EL (cell line): Measurements from ENCODE around the gene GRK4.
"Not testable (repeated sequence)": the region's sequence is repeated elsewhere in the genome, so short reads cannot be mapped to it uniquely, and the experiment has no call there.

ENCODE experiments used
- DNase-seq: peaks from one replicate; pipeline ENCODE4 v3.0.0-alpha.2; 2016

Gene GRK4

DNA sequence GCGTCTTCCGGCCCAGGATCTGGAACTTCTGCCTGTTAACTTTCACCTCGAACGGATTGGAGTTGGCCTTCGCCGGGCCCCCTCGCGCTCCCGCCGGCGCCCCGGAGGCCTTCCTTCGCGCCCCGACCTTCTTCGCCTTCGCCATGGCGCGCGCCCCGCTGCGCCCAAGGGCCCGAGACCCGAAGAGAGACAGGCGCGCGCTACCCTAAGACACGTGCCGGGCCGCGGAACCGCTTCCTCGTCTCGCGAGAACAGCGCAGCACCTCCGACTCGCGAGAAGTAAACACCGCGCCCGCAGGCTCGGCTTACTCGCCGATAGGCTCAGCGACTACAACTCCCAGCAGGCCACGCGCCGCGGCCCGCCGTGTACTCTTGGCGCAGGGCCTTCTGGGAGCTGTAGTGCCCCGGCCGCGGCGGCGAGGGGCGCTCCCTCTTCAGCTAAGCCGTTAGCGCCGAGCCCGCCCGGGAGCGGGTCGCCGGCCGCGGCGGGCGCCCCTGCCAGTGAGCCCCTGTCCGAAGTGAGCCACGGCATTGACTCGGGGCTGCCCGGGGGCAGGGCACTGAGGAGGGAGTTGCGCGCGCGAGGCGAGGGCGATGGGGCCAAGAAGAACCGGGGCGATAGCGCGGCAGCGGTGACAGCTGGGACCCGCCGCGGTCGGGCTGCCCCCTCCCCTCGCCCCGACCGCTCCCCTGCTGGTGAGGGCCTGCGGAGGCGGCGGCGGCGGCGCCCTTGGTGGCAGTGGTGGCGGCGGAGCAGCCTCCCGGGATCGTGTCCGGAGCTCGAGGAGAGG, at the start of gene GRK4, which contains the start of gene NOP14:
Gene GRK4 (plus strand): TSS at position 397 of the 791 bp plus-strand sequence. CDS start 500 bp downstream, outside the sequence.
Gene NOP14 (minus strand): TSS at position 232 of the 791 bp plus-strand sequence. CDS start 87 bp downstream, at position 145.
- DNase-seq: peak; percentile 98

DNA sequence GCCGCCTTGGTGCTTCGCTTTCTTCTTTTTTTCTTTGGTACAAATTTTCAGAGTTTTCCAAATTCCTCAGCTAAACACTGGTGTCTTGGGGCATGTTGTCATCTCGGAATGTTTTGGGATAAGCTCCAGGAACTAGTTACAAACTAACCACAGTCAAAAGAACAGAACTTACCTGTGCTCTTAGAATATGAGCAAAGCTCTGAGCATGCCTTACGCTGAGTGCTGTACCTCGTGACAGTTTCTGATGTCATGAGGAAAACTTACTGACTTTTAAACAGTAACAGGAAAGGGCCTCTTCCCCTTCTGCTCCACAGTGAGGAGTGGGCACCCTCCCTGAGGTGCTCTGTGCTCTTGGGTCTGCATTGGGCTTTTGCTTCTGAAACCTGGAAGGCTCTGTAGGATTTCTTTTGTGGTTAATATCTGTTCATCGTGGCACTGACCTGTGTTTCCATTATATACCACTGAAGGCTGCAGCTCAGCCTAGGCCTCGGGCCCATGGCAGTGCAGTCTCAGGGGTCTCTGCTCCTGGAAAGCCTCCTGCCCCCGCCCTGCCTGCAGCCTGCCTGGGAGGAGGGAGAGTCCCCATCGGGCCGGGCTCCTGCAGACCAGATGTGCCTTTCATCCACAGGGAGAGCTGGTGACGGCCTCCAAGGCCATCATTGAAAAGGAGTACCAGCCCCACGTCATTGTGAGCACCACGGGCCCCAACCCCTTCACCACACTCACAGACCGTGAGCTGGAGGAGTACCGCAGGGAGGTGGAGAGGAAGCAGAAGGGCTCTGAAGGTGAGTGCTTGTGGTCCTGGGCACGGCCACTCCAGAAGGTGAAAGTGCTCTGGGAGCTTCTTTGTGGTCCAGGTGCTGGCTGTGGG, 48.9 kb upstream of the GRK4 start:
- DNase-seq: no peak

DNA sequence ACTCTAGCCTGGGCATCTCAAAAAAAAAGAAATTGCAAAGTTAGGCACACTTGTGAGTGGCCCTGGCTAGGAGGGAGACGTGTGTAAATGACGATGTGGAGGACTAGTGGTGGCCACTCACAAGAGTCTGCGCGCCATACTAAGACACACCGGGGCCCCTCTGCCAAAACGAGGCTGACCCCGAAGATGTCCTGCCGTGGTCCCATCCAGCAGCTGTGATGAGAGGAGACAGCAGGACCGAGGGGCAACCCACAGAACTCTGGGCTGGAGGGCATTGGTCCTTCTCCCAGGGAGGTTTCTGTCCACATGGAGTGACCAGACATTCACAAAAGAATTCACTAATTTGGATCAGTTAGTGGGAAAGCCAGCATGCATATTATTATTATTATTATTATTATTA, 47.6 kb upstream of the GRK4 start:
- DNase-seq: no peak

DNA sequence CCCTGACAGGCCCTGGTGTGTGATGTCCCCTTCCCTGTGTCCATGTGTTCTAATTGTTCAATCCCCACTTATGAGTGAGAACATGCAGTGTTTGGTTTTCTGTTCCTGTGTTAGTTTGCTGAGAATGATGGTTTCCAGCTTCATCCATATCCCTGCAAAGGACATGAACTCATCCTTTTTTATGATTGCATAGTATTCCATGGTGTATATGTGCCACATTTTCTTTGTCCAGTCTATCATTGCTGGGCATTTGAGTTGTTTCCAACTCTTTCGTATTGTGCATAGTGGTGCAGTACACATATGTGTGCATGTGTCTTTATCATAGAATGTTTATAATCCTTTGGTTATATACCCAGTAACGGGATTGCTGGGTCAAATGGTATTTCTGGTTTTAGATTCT, 46.7 kb upstream of the GRK4 start:
- not testable (repeated sequence) for DNase-seq

DNA sequence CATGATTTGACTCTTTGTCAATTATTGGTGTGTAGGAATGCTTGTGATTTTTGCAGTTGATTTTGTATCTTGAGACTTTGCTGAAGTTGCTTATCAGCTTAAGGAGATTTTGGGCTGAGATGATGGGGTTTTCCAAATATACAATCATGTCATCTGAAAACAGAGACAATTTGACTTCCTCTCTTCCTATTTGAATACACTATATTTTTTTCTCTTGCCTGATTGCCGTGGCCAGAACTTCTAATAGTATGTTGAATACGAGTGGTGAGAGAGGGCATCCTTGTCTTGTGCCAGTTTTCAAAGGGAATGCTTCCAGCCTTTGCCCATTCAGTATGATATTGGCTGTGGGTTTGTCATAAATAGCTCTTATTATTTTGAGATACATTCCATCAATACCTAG, 45.1 kb upstream of the GRK4 start:
- DNase-seq: not testable (repeated sequence)

DNA sequence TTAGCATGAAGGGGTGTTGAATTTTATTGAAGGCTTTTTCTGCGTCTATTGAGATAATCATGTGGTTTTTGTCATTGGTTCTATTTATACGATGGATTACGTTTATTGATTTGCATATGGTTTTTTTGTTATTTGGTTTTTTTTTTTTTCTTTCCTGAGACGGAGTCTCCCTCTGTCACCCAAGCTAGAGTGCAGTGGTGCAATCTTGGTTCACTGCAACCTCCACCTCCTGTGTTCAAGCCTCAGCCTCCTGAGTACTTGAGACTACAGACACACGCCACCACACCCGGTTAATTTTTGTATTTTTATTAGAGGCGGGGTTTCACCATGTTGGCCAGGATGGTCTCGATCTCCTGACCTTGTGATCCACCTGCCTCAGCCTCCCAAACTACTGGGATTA, 44.7 kb upstream of the GRK4 start:
- DNase-seq: not testable (repeated sequence)

DNA sequence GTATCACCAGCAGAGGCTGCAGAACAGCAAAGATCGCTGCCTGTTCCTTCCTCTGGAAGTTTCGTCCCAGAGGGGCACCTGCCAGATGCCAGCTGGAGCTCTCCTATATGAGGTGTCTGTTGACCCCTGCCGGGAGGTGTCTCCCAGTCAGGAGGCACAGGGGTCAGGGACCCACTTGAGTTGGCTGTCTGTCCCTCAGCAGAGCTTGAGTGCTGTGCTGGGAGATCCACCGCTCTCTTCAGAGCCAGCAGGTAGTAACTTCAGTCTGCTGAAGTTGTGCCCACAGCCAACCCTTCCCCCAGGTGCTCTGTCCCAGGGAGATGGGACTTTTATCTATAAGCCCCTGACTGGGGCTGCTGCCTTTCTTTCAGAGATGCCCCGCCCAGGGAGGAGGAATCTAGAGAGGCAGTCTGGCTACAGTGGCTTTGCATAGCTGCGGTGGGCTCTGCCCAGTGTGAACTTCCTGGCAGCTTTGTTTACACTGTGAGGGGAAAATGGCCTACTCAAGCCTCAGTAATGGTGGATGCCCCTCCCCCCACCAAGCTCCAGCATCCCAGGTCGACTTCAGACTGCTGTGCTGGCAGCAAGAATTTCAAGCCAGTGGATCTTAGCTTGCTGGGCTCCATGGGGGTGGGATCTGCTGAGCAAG, 40.8 kb upstream of the GRK4 start:
- peak; percentile 55 for DNase-seq

DNA sequence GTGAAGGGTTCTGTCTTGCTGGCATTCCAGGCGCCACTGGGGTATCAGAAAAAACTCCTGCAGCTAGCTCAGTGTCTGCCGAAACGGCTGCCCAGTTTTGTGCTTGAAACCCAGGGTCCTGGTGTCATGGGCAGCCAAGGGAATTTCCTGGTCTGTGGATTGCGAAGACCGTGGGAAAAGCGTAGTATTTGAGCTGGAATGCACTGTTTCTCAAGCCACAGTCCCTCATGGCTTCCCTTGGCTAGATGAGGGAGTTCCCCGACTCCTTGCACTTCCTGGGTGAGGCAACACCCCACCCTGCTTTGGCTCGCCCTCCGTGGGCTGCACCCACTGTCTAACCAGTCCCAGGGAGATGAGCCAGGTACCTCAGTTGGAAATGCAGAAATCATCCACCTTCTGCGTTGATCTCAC, 40.2 kb upstream of the GRK4 start:
- peak; percentile 34 for DNase-seq

DNA sequence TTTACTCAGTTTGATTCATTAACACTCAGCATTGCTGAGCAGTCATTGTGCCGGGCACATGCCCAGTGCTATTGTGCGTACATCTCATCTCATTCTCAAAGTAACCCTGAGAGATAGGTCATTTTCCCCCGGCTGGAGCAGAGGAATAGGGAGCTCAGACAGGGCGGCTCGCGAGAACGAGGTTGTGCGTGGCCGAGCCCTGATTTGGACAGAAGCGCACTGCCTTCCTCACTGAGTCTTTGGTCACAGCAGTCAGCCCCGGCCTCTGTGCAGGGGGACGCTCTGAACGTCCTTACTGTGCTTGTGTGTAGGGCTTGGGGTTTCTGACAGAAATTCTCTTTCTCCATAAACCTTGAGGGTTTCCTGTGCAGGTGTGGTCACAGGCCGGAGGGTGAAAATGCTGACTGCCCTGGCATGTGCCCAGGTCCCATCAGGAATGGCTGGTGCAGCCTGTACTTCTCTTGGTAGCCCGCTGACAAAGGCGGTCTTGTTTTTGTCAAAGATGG, 39.6 kb upstream of the GRK4 start:
- DNase-seq: no peak

DNA sequence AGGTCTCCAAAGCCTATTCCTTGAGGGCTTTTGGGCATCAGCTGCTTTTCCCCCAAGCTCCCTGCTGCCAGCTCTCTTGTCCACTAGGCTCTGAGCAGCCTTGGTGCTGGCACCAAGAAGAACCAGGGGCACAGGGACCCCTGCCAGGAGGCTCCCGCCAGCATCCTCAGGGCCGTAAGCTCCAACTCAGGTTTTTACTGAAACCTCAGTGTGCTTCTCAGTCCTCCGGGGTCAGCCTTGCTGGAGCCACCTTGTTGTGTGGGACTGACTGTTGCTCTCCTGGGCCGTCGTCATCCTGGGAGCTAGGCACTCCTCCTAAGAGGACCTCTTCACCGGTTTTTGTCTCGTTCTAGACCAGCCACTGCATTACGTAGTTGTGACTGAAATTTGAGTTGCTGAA, 39.1 kb upstream of the GRK4 start:
- DNase-seq: no peak

DNA sequence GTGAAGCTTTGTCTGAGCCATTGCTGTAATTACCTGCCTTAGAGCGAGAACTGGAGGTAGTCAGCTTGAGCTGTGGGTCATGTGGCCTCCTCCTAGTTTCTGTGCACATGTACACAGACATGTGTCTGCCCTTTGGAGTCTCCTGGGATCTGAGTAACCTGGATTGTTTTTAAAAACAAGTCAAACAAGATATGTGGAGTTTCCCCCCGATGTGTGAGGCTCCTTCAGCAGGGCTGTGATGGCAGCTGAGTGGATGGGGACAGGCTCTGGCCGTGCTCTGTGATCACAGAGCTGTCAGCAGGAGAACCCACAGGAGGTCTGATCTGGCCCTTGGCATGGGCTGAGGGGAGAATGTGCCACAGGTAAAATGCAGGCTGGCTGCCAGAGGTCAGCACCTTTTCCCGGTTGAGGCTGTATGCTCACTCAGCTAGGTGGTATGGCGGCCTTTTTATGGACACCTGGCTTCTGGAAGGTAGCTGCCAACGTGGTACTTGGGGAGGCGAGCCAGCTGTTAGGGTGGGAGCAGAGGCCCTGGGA, 38.5 kb upstream of the GRK4 start:
- no peak for DNase-seq

DNA sequence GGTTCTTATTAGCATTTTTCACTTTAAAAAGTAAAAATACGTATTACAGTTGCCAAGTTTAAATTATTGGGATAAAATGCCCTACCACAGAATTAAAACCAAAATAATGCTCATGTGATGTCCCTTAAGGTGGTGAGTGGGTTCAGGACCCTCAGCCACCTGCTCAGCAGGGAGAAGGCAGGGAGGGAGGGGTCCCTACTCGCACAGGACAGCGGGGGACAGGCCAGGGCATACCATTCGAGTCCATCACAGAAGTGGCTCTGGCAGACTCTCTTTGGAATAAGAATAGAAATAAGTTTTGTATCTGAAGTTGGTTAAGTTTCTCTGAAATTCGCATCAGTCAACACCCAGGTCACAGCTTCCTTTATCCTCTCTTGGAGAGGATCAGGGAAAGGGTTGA, 37.9 kb upstream of the GRK4 start:
- no peak for DNase-seq

DNA sequence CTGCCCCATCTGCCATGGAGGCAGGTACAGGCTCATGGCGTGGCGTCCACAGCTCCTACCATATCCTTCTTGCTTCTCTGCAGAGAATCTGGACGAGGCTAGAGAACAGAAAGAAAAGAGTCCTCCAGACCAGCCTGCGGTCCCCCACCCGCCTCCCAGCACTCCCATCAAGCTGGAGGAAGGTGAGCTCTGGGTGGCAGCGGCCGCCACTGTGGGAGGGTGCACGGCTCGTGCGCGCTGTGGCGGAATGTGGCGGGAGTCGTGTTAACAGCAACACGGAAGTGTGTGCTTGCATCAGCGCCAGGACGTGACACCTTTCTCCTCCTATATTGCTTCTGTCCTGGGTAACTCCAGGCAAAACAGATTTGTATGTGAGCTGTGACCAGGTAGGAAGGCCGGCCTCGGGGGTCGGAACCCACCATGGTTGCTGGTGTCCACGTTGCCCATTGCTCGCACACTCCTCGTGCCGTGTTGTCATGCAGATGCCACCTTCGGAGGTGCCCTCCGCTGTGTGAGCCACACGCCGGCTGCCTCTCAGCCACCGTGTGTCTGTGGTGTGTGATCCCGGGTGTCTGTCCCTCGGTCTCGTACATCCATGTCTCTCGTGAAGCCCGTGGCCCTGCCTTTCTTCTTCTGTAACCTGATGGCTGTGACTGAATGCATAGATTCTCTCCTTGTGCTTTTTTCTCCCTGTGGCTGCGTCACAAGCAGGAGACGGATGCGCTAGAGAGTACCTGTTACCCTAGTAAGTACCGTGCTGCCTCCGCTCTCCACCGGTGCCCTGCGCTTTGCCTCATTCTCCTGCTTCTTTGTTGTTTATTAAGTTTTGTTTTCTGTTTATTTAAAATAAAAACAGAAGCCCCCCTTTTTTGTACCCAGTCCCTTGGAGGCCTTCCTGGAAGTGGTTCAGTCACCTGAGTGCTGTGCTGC, 37.2 kb upstream of the GRK4 start:
- DNase-seq: no peak

DNA sequence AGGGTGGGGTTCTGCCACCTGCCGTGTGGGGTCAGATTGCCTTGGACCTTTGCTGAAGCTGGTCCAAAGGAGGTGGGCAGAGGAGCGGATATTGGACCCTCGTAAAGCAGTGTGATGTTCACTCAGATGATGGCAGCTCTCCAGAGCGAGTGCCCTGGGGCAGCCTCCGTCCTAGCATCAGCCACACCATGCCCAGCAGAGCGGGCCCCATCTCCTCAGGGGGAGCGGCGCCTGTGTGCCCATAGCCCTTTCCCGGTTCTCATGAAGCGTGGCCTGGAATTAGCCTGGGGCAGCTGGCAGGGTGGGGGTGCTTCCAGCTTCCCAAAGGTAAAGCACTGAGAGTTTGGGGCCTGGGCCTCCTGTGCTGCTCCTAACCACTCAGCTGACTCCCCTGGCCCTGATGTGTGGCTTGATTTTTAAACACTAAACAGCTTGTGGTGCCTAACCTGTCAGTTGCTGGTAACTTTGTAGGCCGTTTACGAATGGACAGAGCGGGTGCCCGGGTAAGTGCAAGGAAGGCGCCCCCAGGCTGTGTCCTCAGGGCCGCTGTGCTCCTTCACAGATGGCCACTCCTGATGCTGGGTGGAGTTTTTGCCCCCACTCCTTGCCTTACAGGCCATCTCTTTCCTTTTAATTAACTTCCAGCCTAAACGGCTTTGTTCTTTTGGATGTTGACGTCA, 36.2 kb upstream of the GRK4 start:
- DNase-seq: no peak

DNA sequence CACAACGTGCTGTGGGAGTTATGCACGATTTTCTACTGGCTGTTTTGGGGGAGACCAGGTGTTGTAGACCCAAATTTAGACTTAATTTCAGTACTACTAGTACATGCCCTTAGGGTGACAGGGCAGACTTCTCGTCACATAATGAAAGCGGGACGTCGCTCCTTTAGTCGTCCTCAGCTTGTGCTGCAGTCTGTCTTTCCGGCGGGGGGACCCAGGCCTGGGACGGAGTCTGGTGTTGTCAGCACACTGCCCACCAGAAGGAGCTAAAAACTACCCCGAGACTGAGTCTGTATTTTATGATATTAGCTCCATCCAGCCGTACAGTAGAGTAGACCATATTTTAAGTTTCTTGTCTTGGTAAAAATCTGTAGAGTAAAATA, 35.7 kb upstream of the GRK4 start:
- DNase-seq: no peak

DNA sequence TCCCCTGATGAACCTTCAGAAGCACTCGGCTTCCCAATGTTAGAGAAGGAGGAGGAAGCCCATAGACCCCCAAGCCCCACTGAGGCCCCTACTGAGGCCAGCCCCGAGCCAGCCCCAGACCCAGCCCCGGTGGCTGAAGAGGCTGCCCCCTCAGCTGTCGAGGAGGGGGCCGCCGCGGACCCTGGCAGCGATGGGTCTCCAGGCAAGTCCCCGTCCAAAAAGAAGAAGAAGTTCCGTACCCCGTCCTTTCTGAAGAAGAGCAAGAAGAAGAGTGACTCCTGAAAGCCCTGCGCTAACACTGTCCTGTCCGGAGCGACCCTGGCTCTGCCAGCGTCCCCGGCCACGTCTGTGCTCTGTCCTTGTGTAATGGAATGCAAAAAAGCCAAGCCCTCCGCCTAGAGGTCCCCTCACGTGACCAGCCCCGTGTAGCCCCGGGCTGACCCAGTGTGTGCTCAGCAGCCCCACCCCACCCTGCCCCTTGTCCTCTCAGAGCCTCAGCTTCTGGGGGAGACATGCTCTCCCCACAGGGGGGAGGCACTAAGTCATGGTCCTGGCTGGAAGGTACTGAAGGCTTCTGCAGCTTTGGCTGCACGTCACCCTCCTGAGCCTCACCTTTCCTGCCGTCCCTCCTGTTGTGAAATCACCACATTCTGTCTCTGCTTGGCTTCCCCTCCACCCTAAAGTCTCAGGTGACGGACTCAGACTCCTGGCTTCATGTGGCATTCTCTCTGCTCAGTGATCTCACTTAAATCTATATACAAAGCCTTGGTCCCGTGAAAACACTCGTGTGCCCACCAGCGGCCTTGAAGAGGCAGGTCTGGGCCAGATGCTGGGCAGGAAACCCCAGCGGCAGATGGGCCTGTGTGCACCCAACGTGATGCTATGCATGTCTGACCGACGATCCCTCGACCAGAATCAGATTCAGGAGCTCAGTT, 34.9 kb upstream of the GRK4 start:
- DNase-seq: no peak

DNA sequence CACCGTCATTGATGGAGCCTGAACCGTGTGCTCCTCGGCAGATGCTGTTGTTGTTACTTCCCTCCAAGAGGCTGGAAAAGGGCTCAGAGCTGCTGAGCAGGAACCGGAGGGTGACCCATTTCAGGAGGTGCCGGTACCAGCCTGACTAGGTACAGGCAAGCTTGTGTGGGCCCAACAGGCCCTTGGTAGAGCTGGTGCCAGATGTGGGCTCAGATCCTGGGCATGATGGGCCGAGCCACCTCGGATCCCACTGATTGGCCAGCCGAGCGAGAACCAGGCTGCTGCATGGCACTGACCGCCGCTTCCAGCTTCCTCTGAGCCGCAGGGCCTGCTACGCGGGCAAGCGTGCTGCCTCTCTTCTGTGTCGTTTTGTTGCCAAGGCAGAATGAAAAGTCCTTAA, 33.9 kb upstream of the GRK4 start:
- no peak for DNase-seq

DNA sequence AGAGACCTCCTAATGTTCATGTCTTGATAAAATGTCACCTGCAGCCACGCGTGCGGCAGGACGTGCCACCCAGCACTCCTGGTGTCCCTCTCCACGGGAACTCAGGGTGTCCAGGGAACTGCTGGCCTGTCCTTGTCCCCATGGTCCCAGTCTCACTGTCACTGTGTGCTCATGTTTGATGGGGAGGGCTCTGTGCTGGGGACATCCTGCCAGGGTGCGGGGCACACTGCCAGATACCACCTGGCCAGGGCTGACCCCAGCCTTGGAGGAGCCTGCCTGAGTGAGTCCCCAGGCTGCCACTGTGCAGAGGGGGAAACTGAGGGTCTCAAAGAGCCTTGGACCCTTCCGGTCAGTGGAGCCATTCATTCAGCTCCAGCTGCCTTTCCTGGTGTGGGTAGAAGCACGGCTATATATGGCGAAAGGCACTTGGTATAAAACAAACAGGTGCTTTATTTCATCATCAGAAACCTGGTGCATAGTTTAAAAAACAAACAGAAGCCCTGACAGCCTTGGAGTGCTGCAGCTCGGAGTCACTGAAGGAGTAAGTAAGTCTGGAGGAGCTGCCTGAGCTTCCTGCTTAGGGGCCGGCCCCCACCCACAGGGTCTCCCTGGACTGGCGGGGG, 33.1 kb upstream of the GRK4 start:
- DNase-seq: no peak

DNA sequence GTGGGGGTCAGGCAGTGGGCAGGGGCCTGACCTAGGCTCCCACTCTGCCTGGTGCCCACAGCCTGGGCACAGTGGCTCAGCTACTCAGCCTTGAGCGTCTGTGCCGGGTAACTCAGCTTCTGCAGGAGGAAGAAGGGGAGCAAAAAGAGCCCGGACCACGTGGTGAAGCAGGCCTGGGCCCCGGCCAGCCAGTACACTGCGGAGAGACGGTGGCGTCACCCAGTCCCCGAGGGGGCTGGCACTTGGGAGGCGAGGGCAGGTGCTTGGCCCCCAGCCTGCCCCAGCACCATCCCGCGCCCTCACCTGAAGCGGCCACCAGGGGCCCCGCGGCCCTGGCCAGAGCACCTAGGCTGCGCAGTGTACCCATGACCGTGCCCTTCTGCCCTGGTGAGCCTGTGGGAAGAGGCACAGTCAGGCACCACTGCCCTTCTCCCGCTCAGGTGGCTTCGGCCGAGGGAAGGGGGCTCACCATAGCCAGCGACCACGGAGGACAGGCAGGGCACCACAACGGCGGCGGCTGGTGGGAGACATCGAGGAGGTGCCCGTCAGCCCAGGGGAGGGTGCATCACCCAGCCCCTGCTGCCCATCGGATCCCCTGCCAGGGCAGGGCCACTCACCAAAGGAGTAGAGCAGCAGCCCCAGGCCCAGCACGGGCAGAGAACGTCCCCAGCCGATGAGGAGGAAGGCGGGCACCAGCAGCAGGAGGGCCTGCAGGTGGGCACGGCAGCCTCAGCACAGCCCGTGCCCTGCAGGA, 32.4 kb upstream of the GRK4 start:
- no peak for DNase-seq
